ENCODE results near the gene PRKG1.

Gene PRKG1

DNA sequence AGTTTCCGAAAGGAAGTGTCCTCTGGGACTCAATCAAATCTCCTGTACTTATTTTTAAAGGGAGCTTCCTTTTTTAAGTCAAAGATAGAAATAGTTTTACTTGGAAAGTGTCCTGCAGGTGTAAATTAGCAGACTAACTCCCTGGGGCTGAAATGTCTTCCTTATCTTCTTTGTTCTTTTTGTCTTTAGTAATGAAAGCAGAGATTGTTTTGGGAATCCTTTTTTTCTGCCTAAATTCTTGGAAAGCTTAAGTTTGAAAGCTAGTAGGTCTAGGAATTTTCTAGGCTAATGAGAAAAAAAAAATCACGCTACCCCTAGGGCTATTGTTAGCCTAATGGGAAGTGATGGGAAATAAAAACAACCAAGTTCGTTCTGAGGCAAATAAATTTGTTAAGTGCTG is 764.2 kb downstream of the PRKG1 start:
- H3K27ac ChIP-seq, result no peak overlapping the region
- TF ChIP-seq ZFX (IDR thresholded peaks at IDR 0.05; ENCODE audit: borderline replicate concordance), result no peak
- TF ChIP-seq, protein P1, sequence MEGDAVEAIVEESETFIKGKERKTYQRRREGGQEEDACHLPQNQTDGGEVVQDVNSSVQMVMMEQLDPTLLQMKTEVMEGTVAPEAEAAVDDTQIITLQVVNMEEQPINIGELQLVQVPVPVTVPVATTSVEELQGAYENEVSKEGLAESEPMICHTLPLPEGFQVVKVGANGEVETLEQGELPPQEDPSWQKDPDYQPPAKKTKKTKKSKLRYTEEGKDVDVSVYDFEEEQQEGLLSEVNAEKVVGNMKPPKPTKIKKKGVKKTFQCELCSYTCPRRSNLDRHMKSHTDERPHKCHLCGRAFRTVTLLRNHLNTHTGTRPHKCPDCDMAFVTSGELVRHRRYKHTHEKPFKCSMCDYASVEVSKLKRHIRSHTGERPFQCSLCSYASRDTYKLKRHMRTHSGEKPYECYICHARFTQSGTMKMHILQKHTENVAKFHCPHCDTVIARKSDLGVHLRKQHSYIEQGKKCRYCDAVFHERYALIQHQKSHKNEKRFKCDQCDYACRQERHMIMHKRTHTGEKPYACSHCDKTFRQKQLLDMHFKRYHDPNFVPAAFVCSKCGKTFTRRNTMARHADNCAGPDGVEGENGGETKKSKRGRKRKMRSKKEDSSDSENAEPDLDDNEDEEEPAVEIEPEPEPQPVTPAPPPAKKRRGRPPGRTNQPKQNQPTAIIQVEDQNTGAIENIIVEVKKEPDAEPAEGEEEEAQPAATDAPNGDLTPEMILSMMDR (IDR thresholded peaks at IDR 0.05), result no peak

DNA sequence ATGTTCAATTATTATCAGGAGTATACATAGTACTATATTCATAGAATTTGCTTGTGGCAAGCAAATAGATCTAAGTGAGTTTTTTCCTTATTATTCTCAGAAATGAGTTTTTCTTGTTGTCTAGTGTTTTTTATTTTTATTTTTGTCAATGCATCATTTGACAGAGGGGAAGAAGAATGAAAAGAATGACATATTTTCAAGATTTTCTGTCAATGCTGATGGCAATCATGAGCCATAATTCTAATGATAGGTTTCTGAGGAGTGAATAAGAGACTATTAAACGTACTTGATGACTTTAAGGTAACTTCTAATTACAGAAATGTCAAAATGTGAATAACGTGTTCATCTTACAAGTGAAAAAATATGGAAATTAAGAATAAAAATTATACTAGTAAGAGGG is 769.7 kb downstream of the PRKG1 start:
- TF ChIP-seq, protein P1 (IDR thresholded peaks at IDR 0.05), result no peak
- no peak for TF ChIP-seq ZFX (IDR thresholded peaks at IDR 0.05; ENCODE audit: borderline replicate concordance)

DNA sequence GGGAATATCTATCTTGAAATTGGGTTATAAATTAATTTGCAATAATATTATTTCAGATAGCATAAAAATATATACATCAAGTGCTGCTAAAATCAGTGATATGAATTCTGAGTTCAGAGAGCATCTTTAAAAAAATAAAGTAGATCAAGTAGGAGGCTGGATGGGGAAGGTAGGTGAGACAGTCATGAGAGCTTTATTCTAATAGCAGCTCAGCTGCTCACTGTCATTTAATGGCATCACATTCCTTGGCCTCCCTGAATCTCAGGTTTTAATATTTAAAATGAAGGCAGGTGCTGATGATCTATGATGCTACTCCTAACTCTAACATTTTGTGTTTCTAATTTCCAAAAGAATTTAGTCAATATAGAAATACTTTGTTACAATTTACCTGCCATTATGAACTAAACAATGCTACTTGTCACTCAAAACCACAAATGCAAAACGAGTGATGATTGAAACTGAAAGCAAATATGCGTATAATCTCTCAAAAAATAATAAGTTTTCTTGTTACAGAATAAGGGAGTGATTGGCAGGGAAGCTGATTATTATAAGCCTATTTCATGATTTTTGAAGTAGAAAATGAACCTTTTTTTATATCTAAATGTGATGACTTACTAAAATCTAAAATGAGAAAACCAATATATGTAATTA is 772.7 kb downstream of the PRKG1 start:
- no peak overlapping the region for H3K27ac ChIP-seq
- TF ChIP-seq ZFX (IDR thresholded peaks at IDR 0.05; ENCODE audit: borderline replicate concordance), result no peak
- TF ChIP-seq, protein P1 (IDR thresholded peaks at IDR 0.05), result no peak

More for the DNA sequence above, 769.7 kb downstream of the PRKG1 start:
- H3K27ac ChIP-seq, result no peak overlapping the region

DNA sequence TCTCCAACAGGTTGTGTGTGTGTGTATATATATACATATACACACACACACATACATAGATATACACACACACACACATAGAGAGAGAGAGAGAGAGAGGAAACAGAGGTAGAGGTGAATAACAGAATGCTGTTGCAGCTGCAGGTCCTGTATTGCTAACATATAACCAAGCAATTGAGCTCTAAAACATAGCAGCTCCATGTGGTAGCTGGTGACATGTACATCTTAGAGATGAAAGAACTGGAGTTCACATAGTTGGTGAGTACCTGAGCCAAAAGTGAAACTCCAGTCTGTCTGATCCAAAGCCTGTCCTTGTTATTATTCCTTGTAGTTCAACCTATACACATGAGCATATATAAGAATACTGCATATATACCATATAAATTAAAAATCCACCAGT is 778.0 kb downstream of the PRKG1 start:
- H3K27ac ChIP-seq, result no peak overlapping the region
- TF ChIP-seq ZFX (IDR thresholded peaks at IDR 0.05; ENCODE audit: borderline replicate concordance), result no peak
- TF ChIP-seq, protein P1 (IDR thresholded peaks at IDR 0.05), result no peak

DNA sequence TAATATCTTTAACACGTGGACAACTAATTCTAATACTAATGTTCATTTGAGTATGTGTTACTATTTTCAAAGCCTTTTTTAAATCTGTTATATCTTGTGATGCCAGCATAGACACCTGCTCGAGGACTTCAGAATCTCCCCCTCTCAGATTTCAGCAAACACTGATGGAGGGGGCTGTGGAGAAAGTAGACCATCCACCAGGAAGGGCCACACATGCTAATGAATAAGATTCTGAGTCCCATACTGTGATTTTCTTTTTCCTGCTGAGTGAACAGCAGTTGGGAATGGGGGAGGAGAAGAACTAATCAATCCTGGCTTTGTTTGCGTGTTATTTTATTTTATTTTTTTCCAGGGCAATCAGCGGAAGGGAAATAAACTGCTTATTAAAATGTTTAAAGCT is 783.0 kb downstream of the PRKG1 start:
- no peak overlapping the region for H3K27ac ChIP-seq
- TF ChIP-seq ZFX (IDR thresholded peaks at IDR 0.05; ENCODE audit: borderline replicate concordance), result no peak
- TF ChIP-seq, protein P1 (IDR thresholded peaks at IDR 0.05), result no peak

DNA sequence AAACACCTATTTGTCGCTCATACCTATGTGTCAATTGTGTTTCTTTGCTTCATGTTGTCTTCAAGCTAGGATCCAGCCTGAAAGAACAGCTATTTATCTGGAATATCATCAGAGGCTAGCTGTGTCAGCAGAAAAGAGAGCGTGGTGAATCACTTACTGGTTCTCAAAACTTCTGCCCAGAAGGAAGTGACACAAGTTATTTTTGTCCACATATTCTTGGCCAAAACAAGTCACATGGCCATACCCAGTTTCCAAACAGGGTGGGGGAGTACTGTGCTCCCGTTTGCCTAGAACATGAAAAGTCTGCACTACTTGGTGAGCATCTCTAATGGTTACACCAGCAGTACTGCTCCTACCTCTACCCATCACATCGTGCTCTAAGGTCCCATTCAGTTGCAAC is 786.0 kb downstream of the PRKG1 start:
- TF ChIP-seq, protein P1 (IDR thresholded peaks at IDR 0.05), result no peak
- TF ChIP-seq ZFX (IDR thresholded peaks at IDR 0.05; ENCODE audit: borderline replicate concordance), result no peak
- H3K27ac ChIP-seq, result no peak overlapping the region

DNA sequence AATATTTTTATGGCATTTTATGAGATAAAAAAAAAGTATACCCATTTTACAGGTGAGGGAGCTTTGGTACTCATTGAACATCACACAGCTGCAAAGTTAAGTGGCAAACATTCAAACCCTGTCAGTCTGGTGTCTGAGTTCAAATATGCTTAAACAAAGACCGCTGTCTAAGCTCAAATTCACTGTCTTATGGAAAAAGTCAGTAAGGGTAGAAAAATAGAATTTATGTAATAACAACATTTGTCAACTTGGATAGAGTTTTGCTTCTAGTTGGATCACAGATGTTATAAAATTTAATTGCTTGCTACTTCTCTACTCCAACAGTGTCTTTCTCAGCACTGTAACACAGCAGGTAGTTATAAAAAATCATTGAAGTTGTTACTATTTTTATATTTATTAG is 786.8 kb downstream of the PRKG1 start:
- TF ChIP-seq, protein P1 (IDR thresholded peaks at IDR 0.05), result no peak
- TF ChIP-seq ZFX (IDR thresholded peaks at IDR 0.05; ENCODE audit: borderline replicate concordance), result no peak
- H3K27ac ChIP-seq, result no peak overlapping the region
